Panc1 (cell line): Measurements from ENCODE around the gene BTG4.

ENCODE experiments used
- CTCF ChIP-seq: fragments of 450-650 bp; IDR thresholded peaks from 2 replicates; pipeline ENCODE4 v1.5.1; 2017; ENCODE audit warnings: mild to moderate bottlenecking
- POLR2AphosphoS5 ChIP-seq: IDR thresholded peaks from 2 replicates; pipeline ENCODE4 v1.6.1; 2012; ENCODE audit warnings: mild to moderate bottlenecking, low read depth, low read length, moderate library complexity
- SIN3A ChIP-seq: IDR thresholded peaks from 2 replicates; pipeline ENCODE4 v1.6.1; 2012; ENCODE audit warnings: low read depth, mild to moderate bottlenecking, low read length, moderate library complexity, borderline replicate concordance; ENCODE audit not compliant: insufficient read depth
- TCF7L2 ChIP-seq: IDR thresholded peaks from 2 replicates; pipeline ENCODE4 v1.6.1; 2011; ENCODE audit warnings: mild to moderate bottlenecking, low read depth, low read length, inconsistent platforms
- TF ChIP-seq, protein P1 (sequence below), 2 experiments: IDR thresholded peaks; 2 replicates each; pipeline ENCODE4 v1.6.1; 2011 to 2012; ENCODE audit warnings: low read depth in 2 of 2, control low read depth in 1 of 2, low read length in 1 of 2, mild to moderate bottlenecking in 1 of 2, moderate library complexity in 1 of 2; ENCODE audit not compliant: insufficient read depth in 1 of 2

GRCh38 chr11:111448414-111448813 is 63.8 kb downstream of the BTG4 start:
- TF ChIP-seq CTCF (no peak), POLR2AphosphoS5 (no peak), TCF7L2 (no peak), SIN3A (no peak)
- TF ChIP-seq, protein P1, sequence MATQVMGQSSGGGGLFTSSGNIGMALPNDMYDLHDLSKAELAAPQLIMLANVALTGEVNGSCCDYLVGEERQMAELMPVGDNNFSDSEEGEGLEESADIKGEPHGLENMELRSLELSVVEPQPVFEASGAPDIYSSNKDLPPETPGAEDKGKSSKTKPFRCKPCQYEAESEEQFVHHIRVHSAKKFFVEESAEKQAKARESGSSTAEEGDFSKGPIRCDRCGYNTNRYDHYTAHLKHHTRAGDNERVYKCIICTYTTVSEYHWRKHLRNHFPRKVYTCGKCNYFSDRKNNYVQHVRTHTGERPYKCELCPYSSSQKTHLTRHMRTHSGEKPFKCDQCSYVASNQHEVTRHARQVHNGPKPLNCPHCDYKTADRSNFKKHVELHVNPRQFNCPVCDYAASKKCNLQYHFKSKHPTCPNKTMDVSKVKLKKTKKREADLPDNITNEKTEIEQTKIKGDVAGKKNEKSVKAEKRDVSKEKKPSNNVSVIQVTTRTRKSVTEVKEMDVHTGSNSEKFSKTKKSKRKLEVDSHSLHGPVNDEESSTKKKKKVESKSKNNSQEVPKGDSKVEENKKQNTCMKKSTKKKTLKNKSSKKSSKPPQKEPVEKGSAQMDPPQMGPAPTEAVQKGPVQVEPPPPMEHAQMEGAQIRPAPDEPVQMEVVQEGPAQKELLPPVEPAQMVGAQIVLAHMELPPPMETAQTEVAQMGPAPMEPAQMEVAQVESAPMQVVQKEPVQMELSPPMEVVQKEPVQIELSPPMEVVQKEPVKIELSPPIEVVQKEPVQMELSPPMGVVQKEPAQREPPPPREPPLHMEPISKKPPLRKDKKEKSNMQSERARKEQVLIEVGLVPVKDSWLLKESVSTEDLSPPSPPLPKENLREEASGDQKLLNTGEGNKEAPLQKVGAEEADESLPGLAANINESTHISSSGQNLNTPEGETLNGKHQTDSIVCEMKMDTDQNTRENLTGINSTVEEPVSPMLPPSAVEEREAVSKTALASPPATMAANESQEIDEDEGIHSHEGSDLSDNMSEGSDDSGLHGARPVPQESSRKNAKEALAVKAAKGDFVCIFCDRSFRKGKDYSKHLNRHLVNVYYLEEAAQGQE (IDR thresholded peaks at IDR 0.05; ENCODE audit: insufficient read depth in 1 of 2, low read depth in 2 of 2, low read length in 1 of 2) = no peak
